Transverse colon (tissue), 4 donors: ENCODE measurements around the gene WDR72. TPM values are rescaled to one million over a fixed set of nuclear protein-coding genes. Genes with fewer than 3 reads are reported as not detected.

ENCODE experiments used
- DNase-seq: peaks from one replicate; pipeline ENCODE4 v3.0.0-alpha.2; 2019
- H3K27ac ChIP-seq, 4 donors: fragments of 200-600 bp; sonication (generic); 2 replicates each; pipeline ENCODE4 v1.5.1; 2016 to 2018; ENCODE audit warnings: inconsistent platforms in 4 of 4
- H3K27me3 ChIP-seq: fragments of 200-600 bp; sonication (generic); 2 replicates; pipeline ENCODE4 v1.5.1; 2017; ENCODE audit warnings: inconsistent platforms
- H3K36me3 ChIP-seq, 4 donors: fragments of 200-600 bp; sonication (generic); 2 replicates each; pipeline ENCODE4 v1.5.1; 2017 to 2019; ENCODE audit warnings: inconsistent platforms in 4 of 4
- H3K4me1 ChIP-seq, 4 donors: fragments of 200-600 bp; sonication (generic); 2 replicates each; pipeline ENCODE4 v1.5.1; 2017 to 2020; ENCODE audit warnings: inconsistent platforms in 4 of 4
- H3K4me3 ChIP-seq, 4 donors: fragments of 200-600 bp; sonication (generic); 1 replicate in 1 of 4; 2 replicates in 3 of 4; pipeline versions ENCODE4 v1.5.1 to v1.6.1; 2017 to 2019; ENCODE audit warnings: inconsistent platforms in 4 of 4
- H3K9me3 ChIP-seq, 2 donors: fragments of 200-600 bp; sonication (generic); 2 replicates each; pipeline ENCODE4 v1.5.1; 2017 to 2019; ENCODE audit warnings: inconsistent platforms in 2 of 2
- EP300 ChIP-seq: sonication (generic); formaldehyde crosslinking; IDR thresholded peaks from one replicate; pipeline ENCODE4 v1.6.1; 2017; ENCODE audit warnings: antibody characterized with exemption, low read depth
- POLR2A ChIP-seq: fragments of 450-650 bp; IDR thresholded peaks from one replicate; pipeline ENCODE4 v1.6.1; 2016; ENCODE audit warnings: antibody characterized with exemption, mild to moderate bottlenecking, moderate library complexity
- POLR2AphosphoS5 ChIP-seq, 3 donors: sonication (generic); formaldehyde crosslinking; IDR thresholded peaks; one replicate each; pipeline ENCODE4 v1.6.1; 2016; ENCODE audit warnings: antibody characterized with exemption in 3 of 3
- WGBS, 2 donors: methylation state at CpG; one replicate each; pipeline ENCODE4 v1.1.5; 2018; ENCODE audit warnings: low coverage in 1 of 2; 5-methylcytosine and 5-hydroxymethylcytosine counted together
- in situ Hi-C, 4 donors: fragments of 200-750 bp; cut with MboI; loops; one replicate each; pipeline versions ENCODE4 v1.15.0 to v1.15.1; 2017; ENCODE audit warnings: low sequenced_read_pairs in 3 of 4, low pct_ligation_motif_present in 1 of 4, low pct_unique_long_range_greater_than_20kb in 1 of 4
- intact Hi-C: fragments of 100-400 bp; cut with DNase I; formaldehyde crosslinking; loops from one replicate; pipeline ENCODE4 v1.15.1; 2023; ENCODE audit warnings: low total_unique reads
- total RNA-seq, 4 donors: library from RNA; depleted of rRNA; stranded (reverse); fragments of >200 nt; gene quantifications; one replicate each; pipeline ENCODE4 v1.1.0, GENCODE V29; 2016
- TF ChIP-seq, protein P1 (sequence below), 5 experiments: fragments of 200-600 bp in 3 of 5; fragments of 450-650 bp in 2 of 5; sonication (generic) in 3 of 5; IDR thresholded peaks; 1 replicate in 2 of 5; 2 replicates in 3 of 5; pipeline ENCODE4 v1.5.1; 2016 to 2017; ENCODE audit warnings: antibody characterized with exemption in 5 of 5, inconsistent platforms in 3 of 5, mild to moderate bottlenecking in 2 of 5, moderate library complexity in 1 of 5

WDR72 gene
- under 1 TPM in 2 of 4 donors, not detected in 2; 0.14 to 0.16 TPM for total RNA-seq

DNA sequence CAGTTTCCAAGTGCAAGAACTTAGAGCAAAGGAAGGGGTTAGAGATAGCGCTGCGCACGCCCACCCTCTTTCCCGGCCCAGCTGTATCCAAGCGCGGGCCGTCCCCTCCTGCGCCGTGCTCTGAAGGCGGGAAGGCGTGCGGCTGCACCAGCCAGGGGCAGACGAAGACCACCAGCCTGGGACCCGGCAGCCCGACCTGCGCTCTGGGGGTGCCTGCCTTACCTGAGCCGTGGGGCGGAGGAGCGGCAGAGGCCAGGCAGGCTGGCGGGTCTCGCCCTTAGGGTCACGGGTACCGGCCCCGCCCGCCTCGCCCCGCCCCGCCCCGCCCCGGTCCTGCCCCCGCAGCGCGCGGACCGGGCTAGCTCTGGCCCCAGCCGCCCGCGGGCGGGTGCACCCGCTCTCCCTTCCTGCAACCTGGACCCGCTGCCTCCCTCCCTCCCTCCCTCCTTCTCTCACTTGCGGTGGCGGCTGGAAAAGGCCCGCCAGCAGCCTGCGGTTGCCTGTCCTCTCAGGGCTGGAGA lies at the start of gene WDR72:
Gene WDR72, minus strand, starts transcription at position 253 of the 521 bp plus-strand sequence. CDS start 26,514 bp downstream, outside the sequence.
- no peaks in the 10 kb centered on the region for H3K36me3 ChIP-seq
- DNase-seq, result peak; percentile 17
- WGBS, 2 donors, result 9% methylated on average over 25 of the region's 45 CpGs; no CpG with 5 or more reads in 1 of the 2 donors
- in situ Hi-C loops (no loop called here), intact Hi-C loops (no loop called here)
- H3K4me3 ChIP-seq, result peak within 1 kb of the TSS in 2 of 4 donors; percentile 33 to 46
- peaks cover 33% of the 10 kb centered on the region for H3K27me3 ChIP-seq
- H3K9me3 ChIP-seq, result no peaks in the 10 kb centered on the region
- TF ChIP-seq POLR2A (no peak), POLR2AphosphoS5 (IDR thresholded peaks at IDR 0.05) (no peak), EP300 (no peak)
- TF ChIP-seq, protein P1, sequence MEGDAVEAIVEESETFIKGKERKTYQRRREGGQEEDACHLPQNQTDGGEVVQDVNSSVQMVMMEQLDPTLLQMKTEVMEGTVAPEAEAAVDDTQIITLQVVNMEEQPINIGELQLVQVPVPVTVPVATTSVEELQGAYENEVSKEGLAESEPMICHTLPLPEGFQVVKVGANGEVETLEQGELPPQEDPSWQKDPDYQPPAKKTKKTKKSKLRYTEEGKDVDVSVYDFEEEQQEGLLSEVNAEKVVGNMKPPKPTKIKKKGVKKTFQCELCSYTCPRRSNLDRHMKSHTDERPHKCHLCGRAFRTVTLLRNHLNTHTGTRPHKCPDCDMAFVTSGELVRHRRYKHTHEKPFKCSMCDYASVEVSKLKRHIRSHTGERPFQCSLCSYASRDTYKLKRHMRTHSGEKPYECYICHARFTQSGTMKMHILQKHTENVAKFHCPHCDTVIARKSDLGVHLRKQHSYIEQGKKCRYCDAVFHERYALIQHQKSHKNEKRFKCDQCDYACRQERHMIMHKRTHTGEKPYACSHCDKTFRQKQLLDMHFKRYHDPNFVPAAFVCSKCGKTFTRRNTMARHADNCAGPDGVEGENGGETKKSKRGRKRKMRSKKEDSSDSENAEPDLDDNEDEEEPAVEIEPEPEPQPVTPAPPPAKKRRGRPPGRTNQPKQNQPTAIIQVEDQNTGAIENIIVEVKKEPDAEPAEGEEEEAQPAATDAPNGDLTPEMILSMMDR (IDR thresholded peaks at IDR 0.05), result no peak
- H3K27ac ChIP-seq, result no peak within 1 kb of the TSS
- H3K4me1 ChIP-seq, result peaks cover 0 to 10% (median 0%) of the 10 kb centered on the region in 4 donors

DNA sequence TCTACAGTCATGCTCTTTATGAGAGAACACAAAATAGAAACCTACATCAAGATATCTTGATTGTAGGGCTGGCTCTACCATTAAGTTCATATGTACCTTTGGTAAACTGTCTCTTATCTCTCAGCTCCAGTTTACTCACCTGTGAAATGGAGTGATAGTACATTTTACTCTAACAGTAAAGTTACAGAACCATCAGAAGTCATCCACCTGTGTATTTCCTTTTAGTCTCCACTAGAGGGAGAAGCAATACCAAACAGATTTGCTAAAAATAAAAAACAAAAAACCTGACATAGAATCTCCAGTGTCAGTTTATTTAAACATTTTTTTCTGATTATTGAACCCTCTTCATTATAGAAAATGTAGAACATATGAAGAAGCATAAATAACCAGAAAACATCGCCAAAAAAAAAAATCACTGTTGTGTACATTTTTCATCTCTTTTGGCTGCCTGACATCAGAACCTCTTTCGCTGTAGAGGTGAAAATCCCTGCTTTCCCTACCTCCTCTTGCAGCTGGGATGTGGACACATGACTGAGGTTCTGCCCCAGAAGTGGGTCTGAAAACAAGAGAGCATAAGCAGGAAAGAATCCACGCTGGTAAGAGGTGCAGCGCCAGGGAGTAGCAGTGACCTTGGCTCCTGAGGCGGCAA lies 48.7 kb upstream of the WDR72 start:
- Histone ChIP-seq H3K27ac (no peak overlapping the region), H3K4me1 (peaks cover 0 to 9% (median 0%) of the 10 kb centered on the region in 4 donors), H3K36me3 (no peaks in the 10 kb centered on the region), H3K9me3 (no peaks in the 10 kb centered on the region), H3K27me3 (no peaks in the 10 kb centered on the region), H3K4me3 (no peak overlapping the region)
- WGBS, 2 donors, result 55 to 61% methylated on average over 3 to 5 of the region's 5 CpGs
- intact Hi-C loops (no loop called here), in situ Hi-C loops (loop anchor here in 1 of 4 donors (25.0 kb wide), 1 partner anchor 1304 kb away; no protein-coding TSS in a partner anchor)
- TF ChIP-seq EP300, result no peak
- TF ChIP-seq, protein P1 (IDR thresholded peaks at IDR 0.05), result peak; percentile 50 to 74 (median 69)
- no peak for DNase-seq

- no peak for DNase-seq
- no peak overlapping the region for H3K27ac ChIP-seq
- H3K9me3 ChIP-seq, result no peaks in the 10 kb centered on the region
- no peaks in the 10 kb centered on the region for H3K27me3 ChIP-seq
- no peak for TF ChIP-seq POLR2A
- no peak for TF ChIP-seq POLR2AphosphoS5 (IDR thresholded peaks at IDR 0.05)
- TF ChIP-seq EP300, result no peak
- TF ChIP-seq, protein P1 (IDR thresholded peaks at IDR 0.05), result no peak
- no peak overlapping the region for H3K4me3 ChIP-seq
- intact Hi-C loops (no loop called here), in situ Hi-C loops (loop anchor here in 1 of 4 donors (25.0 kb wide), 1 partner anchor 1305 kb away; no protein-coding TSS in a partner anchor)
- WGBS, 2 donors, result 69% methylated on average over 1 of the region's 1 CpG; no CpG with 5 or more reads in 1 of the 2 donors
- H3K4me1 ChIP-seq, result peaks cover 0 to 9% (median 0%) of the 10 kb centered on the region in 4 donors
- H3K36me3 ChIP-seq, result no peaks in the 10 kb centered on the region
These were observed 48.0 kb upstream of the WDR72 start for GRCh38 chr15:53807501-53807900.

DNA sequence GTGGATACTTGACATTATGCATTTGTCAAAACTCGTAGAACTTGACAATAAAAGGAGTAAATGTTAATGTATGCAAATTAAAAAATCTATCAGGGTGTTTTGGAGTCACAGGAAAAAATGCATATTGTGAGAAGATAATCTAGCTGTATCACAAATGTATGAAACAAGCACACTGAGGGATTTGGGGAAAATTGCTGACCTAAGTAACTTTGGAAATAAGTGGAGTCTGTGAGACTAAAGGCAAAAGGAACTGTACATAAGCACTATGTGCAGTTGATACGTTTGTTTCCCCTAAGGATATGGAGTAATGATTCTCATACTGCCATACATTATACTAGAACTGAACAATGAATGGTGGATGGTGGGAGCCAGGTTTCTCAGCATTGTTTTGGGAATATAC lies 43.2 kb upstream of the WDR72 start:
- intact Hi-C loops, result no loop called here
- in situ Hi-C loops, result loop anchor here in 1 of 4 donors (25.0 kb wide), 1 partner anchor 1310 kb away; no protein-coding TSS in a partner anchor
- Histone ChIP-seq H3K4me3 (no peak overlapping the region), H3K9me3 (no peaks in the 10 kb centered on the region), H3K36me3 (no peaks in the 10 kb centered on the region), H3K27me3 (no peaks in the 10 kb centered on the region), H3K4me1 (peaks cover 0 to 3% (median 0%) of the 10 kb centered on the region in 4 donors), H3K27ac (no peak overlapping the region)
- WGBS, 2 donors, result 0 to 33% methylated on average over 1 to 2 of the region's 2 CpGs
- TF ChIP-seq, protein P1 (IDR thresholded peaks at IDR 0.05), result no peak
- TF ChIP-seq POLR2A (no peak), EP300 (no peak), POLR2AphosphoS5 (IDR thresholded peaks at IDR 0.05) (no peak)
- DNase-seq, result no peak
